Fibroblast of upper back skin (primary cell): ENCODE results near the gene VCAN.
"Not testable (repeated sequence)": the region's sequence is repeated elsewhere in the genome, so short reads cannot be mapped to it uniquely, and the experiment has no call there.

Source experiments
- DNase-seq: peaks from one replicate; pipeline ENCODE4 v3.0.0-alpha.2; 2013

VCAN gene

GRCh38 chr5:83471405-83472212 lies at the start of gene VCAN:
Gene VCAN (plus strand): TSS chr5:83471744. CDS start chr5:83483519, 11,775 bp downstream.
- DNase-seq, result peak; percentile 93

GRCh38 chr5:83422284-83422683 lies 49.3 kb upstream of the VCAN start:
- DNase-seq, result no peak

DNA sequence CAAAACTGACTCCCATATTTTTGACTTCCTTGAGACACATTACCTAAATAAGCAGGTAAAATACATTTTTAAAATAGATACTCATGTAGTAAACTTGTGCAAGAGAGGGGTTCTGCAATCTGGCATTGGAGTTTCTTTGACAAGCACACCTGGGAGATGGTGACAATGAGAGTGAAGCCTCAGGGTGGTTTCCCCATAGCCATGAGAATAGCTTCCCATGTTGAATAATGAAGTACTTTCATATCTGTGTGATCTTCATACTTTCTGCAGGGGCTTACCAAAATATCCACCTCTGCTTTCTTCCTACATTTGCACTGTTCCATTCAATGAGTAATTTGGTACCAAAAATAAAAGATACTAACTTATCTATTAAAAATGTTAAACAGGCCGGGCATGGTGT lies 44.7 kb upstream of the VCAN start:
- no peak for DNase-seq

- no peak for DNase-seq
These were observed 43.4 kb upstream of the VCAN start for GRCh38 chr5:83428126-83428525.

DNA sequence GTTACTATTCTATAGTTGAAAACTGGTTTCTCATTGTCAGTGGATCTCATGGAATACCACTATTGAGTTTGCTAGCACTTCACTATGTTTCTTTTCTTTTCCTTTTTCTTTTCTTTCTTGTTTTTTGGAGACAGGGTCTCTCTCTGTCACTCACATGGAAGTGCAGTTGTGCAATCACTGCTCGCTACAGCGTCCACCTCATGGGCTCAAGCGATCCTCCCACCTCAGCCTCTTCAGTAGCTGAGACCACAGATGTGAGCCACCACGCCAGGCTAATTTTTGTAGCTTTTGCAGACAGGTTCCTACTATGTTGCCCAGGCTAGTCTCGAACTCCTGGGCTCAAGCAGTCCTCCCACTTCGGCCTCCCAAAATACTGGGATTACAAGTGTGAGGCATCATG lies 42.7 kb upstream of the VCAN start:
- DNase-seq, result no peak

DNA sequence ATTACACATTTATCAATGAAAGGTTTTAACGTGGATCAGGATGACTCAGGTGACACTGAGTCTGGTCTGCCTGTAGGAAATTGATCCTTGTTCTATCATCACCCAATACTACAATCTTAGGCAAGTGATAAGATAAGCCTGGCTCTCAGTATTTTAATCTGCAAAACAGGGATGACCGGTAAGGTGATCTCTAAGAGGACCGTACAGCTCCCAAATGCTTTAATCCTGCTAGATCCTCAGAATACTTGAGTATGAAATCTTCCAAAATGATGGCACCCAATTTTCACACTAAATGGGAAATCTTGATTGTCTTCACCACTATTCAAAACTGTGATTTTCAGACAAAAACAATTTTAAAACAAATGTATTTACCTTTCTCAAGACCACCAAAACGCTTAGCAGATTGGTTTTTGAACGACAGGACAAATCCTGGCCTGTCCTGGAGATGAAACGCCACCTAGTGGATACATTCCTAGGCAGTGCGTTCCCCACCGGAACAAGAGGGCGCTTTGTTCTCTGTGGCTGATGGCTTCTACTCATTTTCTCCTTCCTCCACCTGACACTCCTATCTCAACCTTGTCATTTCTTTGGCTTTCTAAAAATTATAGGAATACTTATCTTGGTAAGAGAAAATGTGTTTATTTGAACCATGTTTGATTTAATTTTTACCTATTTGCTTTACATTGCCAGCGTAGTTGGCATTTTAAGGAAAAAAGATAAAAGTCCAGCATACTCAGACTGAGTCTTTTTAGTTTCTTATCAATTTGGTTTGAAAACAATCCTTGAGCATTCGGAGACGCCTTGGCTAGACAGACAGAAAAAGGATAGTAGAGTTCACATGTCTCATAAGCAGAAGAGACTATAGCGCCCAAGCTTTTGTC lies 41.2 kb upstream of the VCAN start:
- DNase-seq, result peak; percentile 69

DNA sequence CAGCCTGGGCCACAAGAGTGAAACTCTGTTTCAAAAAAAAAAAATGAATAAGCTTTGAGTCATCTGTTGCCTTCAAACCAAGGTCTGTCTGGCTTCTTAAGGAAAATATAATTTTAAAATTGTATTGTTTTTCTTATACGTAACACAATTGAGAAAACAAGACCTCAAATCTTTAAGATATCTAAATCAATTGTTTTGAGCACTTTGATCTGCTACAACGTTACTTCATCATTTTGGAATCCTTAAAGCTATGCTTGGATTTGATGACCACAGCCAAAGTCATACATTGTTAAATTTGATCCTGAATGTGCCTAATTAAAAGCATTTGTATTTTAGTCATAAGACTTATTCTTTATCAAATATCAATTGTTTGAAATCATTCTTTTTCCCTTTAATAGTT lies 37.7 kb upstream of the VCAN start:
- peak; percentile 56 for DNase-seq

DNA sequence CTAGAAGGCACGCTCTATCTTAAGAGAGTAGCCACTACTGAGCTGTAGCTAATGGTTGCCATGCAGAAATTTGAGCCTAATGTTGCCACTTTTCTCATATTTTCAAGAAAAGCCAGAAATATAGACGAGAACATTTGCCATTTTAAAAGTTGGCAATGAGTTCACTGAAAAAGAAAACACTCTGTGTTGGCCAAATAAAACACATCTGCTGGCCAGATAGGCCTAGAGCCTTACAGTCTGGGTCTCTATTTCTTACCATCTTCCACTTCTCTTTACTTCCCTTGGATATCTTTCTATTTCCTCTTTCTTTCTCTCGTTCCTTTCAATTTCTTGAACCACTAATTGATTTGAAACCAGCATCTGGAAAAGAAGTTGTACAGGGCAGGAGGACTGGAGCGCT lies 36.6 kb upstream of the VCAN start:
- DNase-seq, result peak; percentile 9

- no peak for DNase-seq
These were observed 35.3 kb upstream of the VCAN start for GRCh38 chr5:83436276-83436675.

DNA sequence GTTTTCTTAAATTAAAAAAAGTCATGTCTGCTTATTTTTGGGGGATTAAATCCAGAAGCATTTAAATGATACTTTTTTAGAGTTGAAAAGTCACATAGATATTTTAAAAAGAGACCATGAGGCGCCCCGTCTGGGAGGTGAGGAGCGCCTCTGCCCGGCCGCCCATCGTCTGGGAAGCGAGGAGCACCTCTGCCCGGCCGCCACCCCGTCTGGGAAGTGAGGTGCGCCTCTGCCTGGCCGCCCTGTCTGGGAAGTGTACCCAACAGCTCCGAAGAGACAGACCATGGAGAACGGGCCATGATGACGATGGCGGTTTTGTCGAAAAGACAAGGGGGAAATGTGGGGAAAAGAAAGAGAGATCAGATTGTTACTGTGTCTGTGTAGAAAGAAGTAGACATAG lies 33.8 kb upstream of the VCAN start:
- not testable (repeated sequence) for DNase-seq

GRCh38 chr5:83440826-83441225 lies 30.7 kb upstream of the VCAN start:
- DNase-seq, result peak; percentile 66

DNA sequence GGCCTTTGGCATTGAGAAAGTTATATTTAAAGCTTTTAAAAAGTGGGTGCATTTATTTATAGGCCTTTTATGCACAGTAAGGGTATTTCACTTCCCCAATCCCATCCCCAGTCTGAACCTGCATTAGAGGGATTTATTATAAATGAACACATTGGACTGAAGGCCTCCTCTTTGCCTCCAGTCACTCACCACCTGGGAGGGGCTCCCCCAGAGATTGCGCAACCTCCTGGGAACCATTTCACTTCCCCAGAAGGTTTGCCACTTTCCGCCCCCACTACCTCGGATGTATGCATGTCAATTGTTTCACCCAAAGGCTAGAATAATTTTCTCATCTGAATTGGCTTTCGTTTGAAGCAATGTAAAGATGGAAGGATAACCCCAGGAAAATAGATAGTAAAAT lies 29.8 kb upstream of the VCAN start:
- no peak for DNase-seq

- DNase-seq, result no peak
These were observed 28.0 kb upstream of the VCAN start for GRCh38 chr5:83443534-83443933.

GRCh38 chr5:83444445-83444844 lies 27.1 kb upstream of the VCAN start:
- no peak for DNase-seq

DNA sequence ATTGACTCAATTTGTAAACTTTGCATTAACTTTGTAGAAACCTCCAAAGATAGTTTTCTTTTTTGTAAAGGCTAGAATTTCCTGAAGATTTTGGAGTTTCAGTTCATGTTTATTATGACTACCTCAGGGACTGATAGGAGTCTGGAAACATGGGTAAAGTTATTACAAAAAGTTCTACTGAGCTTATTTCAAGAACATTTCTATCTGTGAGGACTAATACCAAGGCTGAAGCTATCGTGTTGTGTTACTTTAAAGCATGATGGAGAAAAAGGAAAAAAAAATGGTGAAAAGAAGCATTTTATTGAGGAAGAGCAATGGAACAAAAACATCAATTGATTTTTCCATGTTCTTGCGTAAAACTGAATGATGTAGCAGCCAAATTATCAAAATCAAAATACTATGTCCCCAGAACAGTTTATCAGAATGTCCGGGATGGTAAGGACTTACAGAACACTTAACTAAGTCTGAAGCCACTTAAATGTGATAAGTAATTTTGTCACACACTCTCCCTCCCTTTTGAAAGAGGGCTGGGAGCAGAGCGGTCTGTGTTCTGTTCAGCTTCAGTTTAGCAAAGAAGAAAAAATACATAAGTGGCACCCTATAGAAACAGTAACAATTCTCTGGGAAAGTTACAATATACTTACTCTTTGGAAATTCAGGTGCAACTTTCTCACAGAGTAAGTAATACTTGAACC lies 25.1 kb upstream of the VCAN start:
- DNase-seq, result no peak

- DNase-seq, result no peak
These were observed 24.0 kb upstream of the VCAN start for GRCh38 chr5:83447533-83447932.

GRCh38 chr5:83450183-83450966 lies 21.2 kb upstream of the VCAN start:
- no peak for DNase-seq

DNA sequence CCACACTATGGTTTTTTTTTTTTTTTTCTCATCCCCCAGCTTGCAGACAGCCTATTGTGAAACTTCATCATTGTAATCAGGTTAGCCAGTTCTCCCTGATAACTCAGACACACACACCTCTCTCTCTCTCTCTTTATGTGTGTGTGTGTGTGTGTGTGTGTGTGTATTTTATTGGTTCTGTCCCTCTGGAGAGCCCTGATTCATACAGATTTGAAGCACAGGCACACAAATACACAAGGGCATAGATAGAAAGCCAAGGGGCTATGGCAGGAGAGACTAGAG lies 20.6 kb upstream of the VCAN start:
- no peak for DNase-seq

- DNase-seq, result no peak
These were observed 19.6 kb upstream of the VCAN start for GRCh38 chr5:83451955-83452354.

- no peak for DNase-seq
These were observed 17.6 kb upstream of the VCAN start for GRCh38 chr5:83453937-83454336.

DNA sequence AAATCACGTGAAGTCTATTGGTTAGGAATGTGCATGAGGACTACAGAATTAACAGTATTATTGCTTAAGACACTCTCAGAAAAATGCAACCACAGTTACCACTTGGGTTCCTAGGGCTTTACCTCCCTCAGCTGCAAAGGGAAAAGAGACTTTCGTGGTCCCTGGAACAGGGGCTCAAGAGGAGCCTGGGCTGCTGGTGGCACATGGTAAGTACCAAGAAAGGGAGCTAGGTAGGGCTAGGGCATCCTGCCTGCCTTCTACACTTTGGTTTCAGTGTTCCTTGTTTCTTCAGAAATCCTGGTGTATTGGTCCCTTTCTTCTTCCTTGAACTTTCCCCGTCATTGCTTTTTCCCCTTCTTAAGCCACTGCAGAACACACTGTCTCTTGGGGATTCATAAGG lies 7.3 kb upstream of the VCAN start:
- no peak for DNase-seq

- peak; percentile 77 for DNase-seq
These were observed 4.0 kb upstream of the VCAN start for GRCh38 chr5:83467371-83468035.
